Caki2 (cell line): ENCODE measurements around the gene FAM3B. TPM values are rescaled to one million over a fixed set of nuclear protein-coding genes. Genes with fewer than 3 reads are reported as not detected.

ENCODE experiments used
- DNase-seq: peaks from one replicate; pipeline ENCODE4 v3.0.0-alpha.2; 2015; ENCODE audit warnings: low read depth
- in situ Hi-C: cut with HindIII; loops from 2 replicates; pipeline ENCODE4 v1.10.0; 2016; ENCODE audit warnings: low sequenced_read_pairs, low pct_unique_long_range_greater_than_20kb, mixed read lengths
- total RNA-seq: library from RNA; depleted of rRNA; stranded (reverse); fragments of >200 nt; shearing (Covaris generic); gene quantifications from 2 replicates; pipeline ENCODE4 v1.2.3, GENCODE V29; 2014; ENCODE audit warnings: low replicate concordance

FAM3B gene
- total RNA-seq, 1 experiment from 2014 or later, result not detected

- in situ Hi-C loops, result no loop called here
- DNase-seq, result no peak
These were observed 47.0 kb downstream of the FAM3B start for GRCh38 chr21:41363370-41364270.

GRCh38 chr21:41364308-41364707 lies 47.7 kb downstream of the FAM3B start:
- in situ Hi-C loops, result no loop called here
- no peak for DNase-seq

GRCh38 chr21:41365377-41366107 lies 48.9 kb downstream of the FAM3B start:
- in situ Hi-C loops, result no loop called here
- DNase-seq, result no peak

GRCh38 chr21:41366522-41367151 lies 50.0 kb downstream of the FAM3B start:
- in situ Hi-C loops, result no loop called here
- no peak for DNase-seq

- no peak for DNase-seq
- in situ Hi-C loops, result no loop called here
These were observed 50.8 kb downstream of the FAM3B start for GRCh38 chr21:41367301-41367944.

- in situ Hi-C loops, result no loop called here
- no peak for DNase-seq
These were observed 51.5 kb downstream of the FAM3B start for GRCh38 chr21:41367945-41368734.

GRCh38 chr21:41368735-41369104 lies 52.1 kb downstream of the FAM3B start:
- no peak for DNase-seq
- in situ Hi-C loops, result no loop called here

- no peak for DNase-seq
- in situ Hi-C loops, result no loop called here
These were observed 52.7 kb downstream of the FAM3B start for GRCh38 chr21:41369105-41369919.

GRCh38 chr21:41369920-41370839 lies 53.6 kb downstream of the FAM3B start:
- DNase-seq, result no peak
- in situ Hi-C loops, result no loop called here

GRCh38 chr21:41370840-41371684 lies 54.5 kb downstream of the FAM3B start:
- no peak for DNase-seq

GRCh38 chr21:41371685-41372030 lies 55.1 kb downstream of the FAM3B start:
- in situ Hi-C loops, result no loop called here
- DNase-seq, result no peak

More at GRCh38 chr21:41370840-41371684, 54.5 kb downstream of the FAM3B start:
- in situ Hi-C loops, result no loop called here

GRCh38 chr21:41373253-41373652 lies 56.7 kb downstream of the FAM3B start:
- in situ Hi-C loops, result no loop called here
- DNase-seq, result no peak

- in situ Hi-C loops, result no loop called here
- DNase-seq, result no peak
These were observed 57.2 kb downstream of the FAM3B start for GRCh38 chr21:41373763-41374162.

- DNase-seq, result no peak
- in situ Hi-C loops, result no loop called here
These were observed 57.6 kb downstream of the FAM3B start for GRCh38 chr21:41374177-41374712.

GRCh38 chr21:41374867-41375533 lies 58.4 kb downstream of the FAM3B start:
- in situ Hi-C loops, result no loop called here
- DNase-seq, result no peak
